ENCODE data around the gene CCDC90B.
"Not testable (repeated sequence)": the region's sequence is repeated elsewhere in the genome, so short reads cannot be mapped to it uniquely, and the experiment has no call there.

DNA sequence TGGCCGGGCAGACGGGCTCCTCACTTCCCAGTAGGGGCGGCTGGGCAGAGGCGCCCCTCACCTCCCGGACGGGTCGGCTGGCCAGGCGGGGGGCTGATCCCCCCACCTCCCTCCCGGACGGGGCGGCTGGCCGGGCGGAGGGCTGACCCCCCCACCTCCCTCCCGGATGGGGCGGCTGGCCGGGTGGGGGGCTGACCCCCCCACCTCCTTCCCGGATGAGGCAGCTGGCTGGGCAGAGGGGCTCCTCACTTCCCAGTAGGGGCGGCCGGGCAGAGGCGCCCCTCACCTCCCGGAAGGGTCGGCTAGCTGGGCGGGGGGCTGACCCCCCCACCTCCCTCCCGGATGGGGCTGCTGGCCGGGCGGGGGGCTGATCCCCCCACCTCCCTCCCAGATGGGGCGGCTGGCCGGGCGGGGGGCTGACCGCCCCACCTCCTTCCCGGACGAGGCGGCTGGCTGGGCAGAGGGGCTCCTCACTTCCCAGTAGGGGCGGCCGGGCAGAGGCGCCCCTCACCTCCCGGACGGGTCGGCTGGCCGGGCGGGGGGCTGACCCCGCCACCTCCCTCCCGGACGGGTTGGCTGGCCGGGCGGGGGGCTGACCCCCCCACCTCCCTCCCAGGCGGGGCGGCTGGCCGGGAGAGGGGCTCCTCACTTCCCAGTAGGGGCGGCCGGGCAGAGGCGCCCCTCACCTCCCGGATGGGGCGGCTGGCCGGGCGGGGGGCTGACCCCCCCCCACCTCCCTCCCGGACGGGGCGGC is 30.2 kb upstream of the CCDC90B start:
- not testable (repeated sequence) for TF ChIP-seq ARNT (IDR thresholded peaks at IDR 0.05); HDGF (IDR thresholded peaks at IDR 0.05; ENCODE audit: borderline replicate concordance); FOXA1 (IDR thresholded peaks at IDR 0.05); SUZ12 (IDR thresholded peaks at IDR 0.05); LEF1 (IDR thresholded peaks at IDR 0.05; ENCODE audit: borderline replicate concordance); SP1 (IDR thresholded peaks at IDR 0.05)

All from HEK293T (cell line).